ENCODE data around the gene LARP6.

LARP6 gene

GRCh38 chr15:70793694-70794093, 60.3 kb downstream of the LARP6 start:
- no peak for DNase-seq (ENCODE audit: low spot score)

GRCh38 chr15:70792171-70792573, 61.8 kb downstream of the LARP6 start:
- no peak for DNase-seq (ENCODE audit: low spot score)

DNA sequence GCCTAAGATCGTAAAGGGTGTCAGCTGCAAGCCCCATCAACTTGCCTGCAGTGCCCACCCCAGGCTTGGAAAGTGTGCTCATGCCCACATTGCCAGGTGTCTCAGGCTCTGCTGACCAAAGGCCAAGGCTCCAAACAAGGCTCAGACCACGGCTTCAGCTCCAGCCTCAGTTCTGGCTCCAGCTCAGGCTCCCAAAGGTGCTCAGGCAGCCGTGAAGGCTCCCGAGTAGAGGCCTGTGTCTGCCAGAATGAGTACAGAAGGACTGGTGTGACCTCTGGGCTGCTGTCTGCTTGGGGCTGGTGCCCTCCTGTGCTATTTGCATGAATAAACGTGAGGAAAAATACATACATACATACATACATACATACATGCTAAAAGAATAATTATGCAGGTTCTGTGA, 62.7 kb downstream of the LARP6 start:
- DNase-seq (ENCODE audit: low spot score) = no peak

DNA sequence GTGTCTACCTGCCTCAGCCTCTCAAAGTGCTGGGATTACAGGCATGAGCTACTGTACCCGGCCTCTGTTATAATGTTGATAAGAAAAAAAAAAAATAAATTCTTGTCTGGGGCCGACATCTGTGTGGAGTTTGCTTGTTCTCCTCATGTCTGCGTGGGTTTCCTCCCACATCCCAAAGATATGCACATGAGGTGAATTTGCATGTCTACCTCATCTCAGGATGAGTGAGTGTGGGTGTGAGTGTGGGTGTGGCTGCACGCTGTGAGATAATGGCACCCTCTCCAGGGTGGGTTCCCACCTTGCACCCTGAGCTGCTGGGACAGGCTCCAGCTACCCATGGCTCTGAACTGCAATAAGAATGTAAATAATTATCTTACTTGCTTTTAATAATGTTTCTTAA, 64.7 kb downstream of the LARP6 start:
- no peak for DNase-seq (ENCODE audit: low spot score)

- peak; percentile 41 for DNase-seq (ENCODE audit: low spot score)
Measured at GRCh38 chr15:70788114-70789049, 65.6 kb downstream of the LARP6 start.

- DNase-seq (ENCODE audit: low spot score) = no peak
Measured at GRCh38 chr15:70786996-70787395, 67.0 kb downstream of the LARP6 start.

DNA sequence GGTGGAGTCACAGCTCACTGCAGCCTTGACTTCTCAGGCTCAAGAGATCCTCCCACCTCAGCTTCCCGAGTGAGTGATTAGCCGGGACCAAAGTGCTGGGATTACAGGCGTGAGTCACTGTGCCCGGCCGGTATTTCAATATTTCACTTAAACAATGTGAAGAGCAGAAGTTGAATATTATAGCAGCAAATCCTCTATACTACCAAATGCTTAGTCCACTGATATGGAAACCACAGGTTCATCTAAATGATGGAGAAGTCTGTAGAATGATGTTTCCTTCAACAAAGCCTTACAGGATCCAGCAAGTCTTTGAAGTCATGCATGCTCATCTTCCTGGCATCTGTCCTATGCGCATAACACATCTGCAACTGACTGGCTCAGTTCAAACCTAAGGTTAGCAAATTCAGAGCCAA, 70.3 kb downstream of the LARP6 start:
- DNase-seq (ENCODE audit: low spot score) = no peak

DNA sequence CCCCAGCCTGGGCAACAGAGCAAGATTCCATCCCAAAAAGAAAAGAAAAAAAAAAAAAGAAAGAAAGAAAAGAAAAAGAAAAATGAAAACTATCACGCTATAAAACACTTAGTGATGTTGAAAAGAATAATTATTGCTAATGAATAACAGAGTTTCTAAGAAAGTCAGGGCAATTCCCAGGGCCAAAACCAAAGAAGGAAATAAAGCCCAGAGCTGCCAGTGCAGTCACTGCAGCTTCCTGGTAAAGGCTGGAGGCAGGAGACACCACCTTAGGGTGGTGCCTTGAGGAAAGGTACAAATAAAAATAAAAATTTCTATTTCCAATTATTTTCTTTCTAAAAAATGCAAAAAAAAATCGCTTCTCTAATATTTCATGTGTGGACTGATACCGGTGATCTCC, 70.9 kb downstream of the LARP6 start:
- no peak for DNase-seq (ENCODE audit: low spot score)

- DNase-seq (ENCODE audit: low spot score) = no peak
Measured at GRCh38 chr15:70781236-70781635, 72.7 kb downstream of the LARP6 start.
